HG03432 (cell line): ENCODE measurements around the gene GPR45.
"Not testable (repeated sequence)": the region's sequence is repeated elsewhere in the genome, so short reads cannot be mapped to it uniquely, and the experiment has no call there.

Experiments used
- ATAC-seq: cut with Tn5 transposase; IDR thresholded peaks from one replicate; pipeline ENCODE4 v1.9.1; 2021; ENCODE audit warnings: mild to moderate bottlenecking, moderate library complexity; ENCODE audit not compliant: unreplicated experiment

Gene GPR45, protein sequence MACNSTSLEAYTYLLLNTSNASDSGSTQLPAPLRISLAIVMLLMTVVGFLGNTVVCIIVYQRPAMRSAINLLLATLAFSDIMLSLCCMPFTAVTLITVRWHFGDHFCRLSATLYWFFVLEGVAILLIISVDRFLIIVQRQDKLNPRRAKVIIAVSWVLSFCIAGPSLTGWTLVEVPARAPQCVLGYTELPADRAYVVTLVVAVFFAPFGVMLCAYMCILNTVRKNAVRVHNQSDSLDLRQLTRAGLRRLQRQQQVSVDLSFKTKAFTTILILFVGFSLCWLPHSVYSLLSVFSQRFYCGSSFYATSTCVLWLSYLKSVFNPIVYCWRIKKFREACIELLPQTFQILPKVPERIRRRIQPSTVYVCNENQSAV

DNA sequence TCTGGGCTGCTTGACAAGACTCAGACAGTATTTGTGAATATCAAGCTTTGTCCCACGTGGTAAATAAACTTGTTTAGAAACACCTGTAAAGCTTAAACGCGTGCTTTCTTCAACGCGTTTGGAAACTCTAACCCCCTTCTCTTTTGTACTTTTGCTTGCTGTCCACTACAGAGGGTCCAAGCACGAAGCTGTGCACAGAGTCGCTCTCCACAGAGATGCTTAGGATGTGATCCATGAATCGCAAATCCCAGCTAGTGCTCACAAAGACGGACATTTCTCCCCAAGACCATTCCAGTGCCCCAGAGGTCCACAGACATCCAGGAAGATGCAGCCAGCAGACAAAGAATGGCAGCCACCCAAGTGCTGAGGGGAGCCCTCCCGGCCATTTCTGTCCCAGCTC, at the start of gene GPR45:
TSS of gene GPR45 (plus strand) at position 301 of the 400 bp plus-strand sequence. CDS start 116 bp downstream, outside the sequence.
- no peak for ATAC-seq

DNA sequence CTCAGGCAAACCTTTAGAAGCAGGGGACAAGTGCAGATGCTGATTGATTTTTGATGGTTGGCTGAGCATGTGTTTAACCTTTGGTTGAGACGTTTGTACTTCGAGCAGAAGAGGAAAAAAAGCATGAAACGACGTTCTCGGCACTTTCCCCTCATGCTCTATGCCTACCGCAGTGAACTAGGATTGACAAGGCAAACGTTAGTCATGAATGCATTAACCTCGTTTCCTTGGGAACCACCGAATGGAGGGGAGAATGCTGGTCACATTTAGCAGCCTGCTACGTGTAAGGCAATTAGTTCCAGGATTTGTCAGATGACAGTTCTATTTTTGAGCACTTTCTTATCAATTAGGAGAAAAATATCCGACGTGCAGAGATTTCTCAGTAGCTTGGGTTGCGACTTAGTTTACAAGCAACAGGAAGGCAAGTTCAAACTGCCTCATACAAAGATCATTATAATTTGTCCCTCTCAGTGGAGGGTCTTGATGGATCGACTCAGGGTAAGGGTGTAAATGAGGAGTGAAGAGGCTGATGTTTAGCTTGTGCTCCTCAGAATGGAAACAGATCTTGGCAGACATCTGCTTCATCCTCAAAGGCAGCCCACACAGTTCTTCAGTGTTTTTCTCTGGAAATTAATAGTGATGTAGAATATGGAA, 47.4 kb upstream of the GPR45 start:
- no peak for ATAC-seq

DNA sequence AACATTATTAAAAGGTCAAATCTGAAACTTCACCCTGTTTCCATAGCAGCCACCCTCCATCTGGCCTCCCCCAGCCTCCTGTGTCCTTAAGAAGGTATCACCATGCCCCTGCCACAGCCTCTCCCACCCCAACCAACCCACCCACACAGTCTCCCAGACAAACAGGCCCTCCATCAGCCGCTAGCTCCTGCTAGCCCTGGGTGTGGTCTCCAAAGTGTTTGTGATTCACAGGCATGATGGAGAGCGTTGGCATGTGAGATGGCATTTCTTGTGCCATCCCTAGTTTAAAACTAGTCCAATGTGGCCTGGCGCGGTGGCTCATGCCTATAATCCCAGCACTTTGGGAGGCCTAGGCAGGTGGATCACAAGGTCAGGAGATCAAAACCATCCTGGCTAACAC, 44.9 kb upstream of the GPR45 start:
- ATAC-seq = no peak

DNA sequence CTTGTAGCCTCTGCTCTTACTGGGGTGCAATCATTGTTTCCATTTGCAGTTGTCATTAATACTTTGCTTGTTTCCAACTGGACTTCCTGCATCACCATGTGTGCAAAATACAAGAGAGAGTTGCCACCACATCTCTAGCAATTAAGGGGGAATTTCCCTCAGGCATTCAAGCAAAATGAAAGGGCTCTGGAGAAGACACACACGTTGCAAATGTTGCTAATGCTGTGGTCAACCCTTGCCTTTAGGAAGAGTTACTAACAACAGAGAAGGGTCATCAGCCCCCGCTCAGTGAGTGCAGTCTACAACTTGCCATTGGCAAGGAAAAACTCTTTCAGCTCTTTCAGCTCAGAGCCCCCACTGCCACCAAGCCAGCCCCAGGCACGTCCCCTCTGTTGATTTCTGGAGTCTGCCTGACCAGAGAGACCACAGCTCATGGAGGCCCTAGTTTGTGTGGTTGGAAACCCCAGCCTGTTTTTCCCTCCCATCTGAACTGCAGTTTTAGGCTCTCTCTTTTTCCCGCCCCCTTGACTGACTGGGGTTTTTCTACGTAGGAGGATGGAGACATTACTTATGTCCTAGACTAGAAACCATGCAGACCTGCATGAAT, 25.9 kb upstream of the GPR45 start:
- peak; percentile 46 for ATAC-seq

DNA sequence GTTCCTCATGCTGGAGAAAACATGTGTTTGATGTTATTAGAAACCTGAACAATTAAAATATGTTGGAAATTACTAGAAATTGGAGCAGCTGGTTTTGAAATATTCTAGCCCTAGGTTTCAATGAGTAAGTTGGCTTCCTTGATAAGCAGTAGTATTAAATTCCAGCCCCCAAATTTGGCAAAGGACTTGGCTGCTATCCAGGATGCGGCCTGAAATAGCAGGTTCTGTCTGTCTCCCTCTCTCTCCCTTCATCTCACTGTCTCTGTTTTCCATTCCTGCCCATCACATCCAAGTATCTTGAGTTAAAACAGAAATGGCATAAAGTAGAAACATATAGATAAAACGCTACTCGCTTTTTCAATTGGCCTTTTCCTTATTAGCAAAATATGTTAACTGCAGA, 20.9 kb upstream of the GPR45 start:
- ATAC-seq = no peak

DNA sequence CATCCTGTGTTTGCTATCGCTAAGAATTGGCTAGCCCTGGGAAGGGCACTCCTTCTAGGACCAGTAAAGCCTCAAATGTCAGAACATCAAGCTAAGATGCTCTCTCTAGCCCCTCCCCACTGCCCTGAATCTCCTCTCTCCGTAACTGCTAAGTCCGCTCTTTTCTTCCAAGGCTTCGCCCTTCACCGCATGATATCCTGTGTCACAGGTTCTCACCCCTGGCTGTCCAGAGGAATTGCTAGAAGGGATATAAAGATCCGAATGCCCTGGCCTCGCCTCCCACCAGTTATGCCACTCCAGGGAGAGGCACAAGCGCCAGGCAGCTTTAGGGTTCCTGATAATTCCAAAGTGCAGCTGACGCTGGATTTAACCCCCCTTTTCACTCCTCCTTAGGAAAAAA, 17.1 kb upstream of the GPR45 start:
- no peak for ATAC-seq

DNA sequence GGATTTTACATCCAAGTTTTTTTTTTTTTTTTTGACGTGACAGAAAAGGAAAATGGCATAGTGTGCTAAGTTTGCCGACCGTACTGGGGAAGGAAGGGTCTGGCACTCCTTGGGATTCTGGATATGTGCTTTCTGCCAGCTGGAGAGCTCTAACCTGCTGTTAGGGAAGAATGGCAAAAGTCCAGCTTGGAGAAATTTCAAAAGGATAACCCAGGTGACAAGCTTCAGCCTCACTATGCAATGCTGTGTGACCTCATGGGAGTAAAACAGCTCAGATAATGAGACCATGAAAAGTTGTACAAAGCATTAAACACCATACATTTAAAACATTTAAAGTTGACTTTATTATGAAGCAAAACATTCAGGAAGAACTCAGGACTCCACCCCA, 10.3 kb upstream of the GPR45 start:
- no peak for ATAC-seq

DNA sequence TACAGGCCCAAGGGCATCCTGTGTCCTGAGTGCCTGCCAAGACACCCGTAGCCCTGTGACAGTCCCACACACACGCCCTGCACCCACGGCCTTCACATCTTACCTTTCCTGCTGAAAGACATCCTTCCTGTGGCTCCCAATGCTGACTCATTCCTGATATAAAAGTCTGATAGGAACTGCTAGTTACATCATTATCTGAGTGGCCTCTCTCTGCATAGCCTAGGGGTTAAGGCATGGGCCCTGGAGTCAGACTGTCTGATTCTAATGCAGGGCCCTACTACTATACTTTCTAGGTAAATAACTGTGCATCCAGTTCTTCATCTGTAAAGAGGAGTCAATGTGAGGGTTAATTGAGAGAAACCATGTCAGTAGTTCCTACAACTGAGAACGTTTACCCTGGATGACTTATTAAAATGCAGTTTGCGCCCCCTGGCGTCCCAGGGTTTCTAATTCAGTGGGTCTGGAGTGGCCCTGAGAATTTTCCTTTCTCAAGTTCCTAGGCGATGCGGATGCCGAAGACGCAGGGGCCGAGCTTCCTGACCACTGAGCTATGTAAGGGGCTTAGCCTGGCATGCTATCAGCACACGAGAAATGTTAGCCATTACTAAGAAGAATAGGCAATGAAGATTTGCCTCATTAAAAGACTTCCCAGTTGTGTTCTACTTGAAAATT, 6.0 kb upstream of the GPR45 start:
- ATAC-seq = peak; percentile 78

DNA sequence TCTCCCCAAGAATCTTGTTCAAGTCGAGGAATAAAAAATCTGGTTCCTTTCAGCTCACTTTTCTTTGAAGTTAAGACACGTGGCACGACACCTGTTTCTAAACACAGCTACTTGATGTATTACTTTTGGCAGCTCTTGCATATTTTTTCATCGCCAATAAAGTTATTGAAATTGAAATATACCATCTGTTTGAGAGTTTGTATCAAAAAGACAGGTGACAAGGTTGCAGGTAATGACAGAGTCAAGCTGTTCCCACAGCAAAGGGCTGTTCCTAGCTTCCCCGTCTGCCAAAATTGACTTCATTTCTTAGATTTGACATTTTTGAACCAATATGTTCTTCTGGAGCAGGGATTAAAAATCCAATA, 5.5 kb upstream of the GPR45 start:
- no peak for ATAC-seq

DNA sequence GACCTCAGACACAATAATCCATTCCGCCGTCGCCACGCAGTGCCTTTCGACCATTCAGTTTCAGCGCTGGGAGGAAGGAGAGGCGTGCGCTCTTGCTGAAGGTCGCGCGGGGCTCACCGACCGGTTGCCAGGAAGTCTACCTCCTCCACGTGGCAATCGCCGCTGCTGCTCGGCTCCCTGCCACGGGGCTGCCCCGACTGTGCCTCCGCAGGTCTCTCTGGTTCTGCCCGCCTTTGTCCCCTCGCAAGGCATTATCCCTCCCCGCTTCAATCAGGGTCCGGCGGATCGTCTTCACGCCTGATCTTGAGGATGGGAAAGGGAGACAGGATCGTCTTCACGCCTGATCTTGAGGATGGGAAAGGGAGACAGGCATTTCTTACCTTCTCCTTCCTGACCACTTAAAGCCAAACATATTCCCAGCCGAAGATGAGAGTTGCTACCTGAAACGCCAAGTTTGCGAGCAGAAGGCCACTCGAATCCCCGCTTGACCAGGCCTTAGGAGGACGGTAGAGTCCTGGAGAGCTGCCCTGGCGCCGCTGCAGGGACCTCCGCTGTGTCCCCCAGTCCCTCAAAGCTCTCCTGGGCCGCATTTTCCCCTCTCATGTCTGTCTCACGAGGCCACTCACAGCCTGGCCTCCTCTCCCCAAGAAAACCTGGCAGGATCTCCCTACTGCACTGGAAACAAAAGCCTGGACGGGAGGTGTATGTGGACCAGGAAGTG, 4.3 kb upstream of the GPR45 start:
- no peak for ATAC-seq

DNA sequence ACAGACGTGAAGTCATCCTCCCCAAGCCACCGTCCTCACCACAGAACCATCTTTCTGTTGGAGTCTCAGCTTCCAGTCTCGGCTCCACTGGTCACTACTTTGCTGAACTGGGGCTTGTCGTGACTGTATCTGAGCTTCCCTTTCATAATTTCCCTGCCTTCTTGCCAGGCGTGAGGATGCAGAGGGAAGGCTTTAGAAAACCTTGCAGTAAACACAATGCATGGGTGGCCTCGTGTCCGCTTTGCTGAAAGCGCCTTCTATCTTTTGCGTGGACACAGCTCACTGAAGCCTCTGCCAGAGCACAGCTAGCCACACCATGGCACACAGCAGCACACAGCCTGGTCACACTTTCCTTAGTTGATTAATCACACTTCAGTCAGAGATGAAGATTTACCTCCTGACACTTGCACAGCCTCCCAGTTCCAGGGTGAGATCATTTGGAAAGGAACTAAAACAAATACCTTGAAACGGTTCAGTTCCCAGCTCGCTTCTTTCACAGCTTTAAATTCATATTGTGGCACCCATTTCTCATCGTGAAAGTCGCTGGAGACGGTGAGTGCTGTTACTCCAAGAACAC, 2.8 kb upstream of the GPR45 start:
- no peak for ATAC-seq

DNA sequence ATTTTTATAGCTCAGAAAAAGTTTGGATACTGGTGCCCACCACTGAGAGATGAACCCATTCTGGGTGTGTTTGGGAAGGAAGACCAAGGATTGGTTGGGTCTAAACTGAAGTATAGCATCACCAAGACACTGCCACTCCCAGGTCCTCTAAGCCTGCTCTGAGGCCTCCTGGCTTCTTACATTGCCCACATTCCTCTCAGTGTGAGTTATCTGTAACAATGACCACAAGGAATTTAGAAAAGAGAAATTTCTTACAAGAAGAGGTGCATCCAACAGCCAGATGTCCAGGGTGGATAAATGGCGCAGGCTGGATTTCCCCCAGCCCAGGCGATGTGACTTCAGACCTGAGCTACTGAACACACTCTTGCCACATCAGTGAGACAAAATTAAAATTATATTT, 1.6 kb upstream of the GPR45 start:
- ATAC-seq = no peak

DNA sequence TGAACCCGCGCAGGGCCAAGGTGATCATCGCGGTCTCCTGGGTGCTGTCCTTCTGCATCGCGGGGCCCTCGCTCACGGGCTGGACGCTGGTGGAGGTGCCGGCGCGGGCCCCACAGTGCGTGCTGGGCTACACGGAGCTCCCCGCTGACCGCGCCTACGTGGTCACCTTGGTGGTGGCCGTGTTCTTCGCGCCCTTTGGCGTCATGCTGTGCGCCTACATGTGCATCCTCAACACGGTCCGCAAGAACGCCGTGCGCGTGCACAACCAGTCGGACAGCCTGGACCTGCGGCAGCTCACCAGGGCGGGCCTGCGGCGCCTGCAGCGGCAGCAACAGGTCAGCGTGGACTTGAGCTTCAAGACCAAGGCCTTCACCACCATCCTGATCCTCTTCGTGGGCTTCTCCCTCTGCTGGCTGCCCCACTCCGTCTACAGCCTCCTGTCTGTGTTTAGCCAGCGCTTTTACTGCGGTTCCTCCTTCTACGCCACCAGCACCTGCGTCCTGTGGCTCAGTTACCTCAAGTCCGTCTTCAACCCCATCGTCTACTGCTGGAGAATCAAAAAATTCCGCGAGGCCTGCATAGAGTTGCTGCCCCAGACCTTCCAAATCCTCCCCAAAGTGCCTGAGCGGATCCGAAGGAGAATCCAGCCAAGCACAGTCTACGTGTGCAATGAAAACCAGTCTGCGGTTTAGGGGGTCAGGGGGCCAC, 897 bp downstream of the GPR45 start:
- no peak for ATAC-seq

DNA sequence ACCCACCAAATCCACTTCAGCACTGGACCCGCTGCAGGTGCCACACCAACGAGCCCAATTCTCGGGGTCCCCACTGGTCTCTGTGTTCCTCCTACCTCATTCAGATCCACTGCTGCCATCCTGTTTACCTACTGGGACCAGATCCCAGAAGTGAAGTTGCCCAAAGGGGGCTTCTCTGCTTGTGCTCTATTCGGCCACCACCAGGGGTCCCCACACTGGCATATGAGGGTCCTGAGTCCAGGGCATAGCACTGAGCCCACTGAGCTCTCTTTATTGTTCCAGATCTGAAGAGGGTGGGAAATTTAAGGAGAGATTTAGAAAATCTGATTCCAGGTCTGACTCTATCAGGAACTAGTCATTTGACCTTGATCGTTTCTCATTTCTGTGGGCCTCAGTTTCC, 2.4 kb downstream of the GPR45 start:
- no peak for ATAC-seq

DNA sequence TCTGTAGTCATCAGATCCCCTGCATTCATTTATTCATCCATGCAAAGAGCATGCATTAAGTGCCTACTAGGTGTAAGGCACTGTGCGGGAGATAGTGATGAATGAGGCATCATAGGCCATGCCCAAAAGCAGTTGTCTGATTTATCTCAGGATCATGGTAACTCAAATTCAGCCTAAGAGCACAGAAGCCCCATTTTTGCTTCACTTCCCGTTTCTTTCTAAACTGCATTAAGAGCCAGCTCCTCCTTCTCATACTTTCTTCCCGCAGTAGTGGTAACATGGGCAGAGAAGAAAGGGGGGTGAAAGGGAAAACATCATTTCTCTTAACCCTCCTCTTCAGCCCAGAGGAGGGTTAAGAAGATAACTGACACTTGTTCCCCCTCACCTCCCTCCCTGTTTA, 2.9 kb downstream of the GPR45 start:
- no peak for ATAC-seq

DNA sequence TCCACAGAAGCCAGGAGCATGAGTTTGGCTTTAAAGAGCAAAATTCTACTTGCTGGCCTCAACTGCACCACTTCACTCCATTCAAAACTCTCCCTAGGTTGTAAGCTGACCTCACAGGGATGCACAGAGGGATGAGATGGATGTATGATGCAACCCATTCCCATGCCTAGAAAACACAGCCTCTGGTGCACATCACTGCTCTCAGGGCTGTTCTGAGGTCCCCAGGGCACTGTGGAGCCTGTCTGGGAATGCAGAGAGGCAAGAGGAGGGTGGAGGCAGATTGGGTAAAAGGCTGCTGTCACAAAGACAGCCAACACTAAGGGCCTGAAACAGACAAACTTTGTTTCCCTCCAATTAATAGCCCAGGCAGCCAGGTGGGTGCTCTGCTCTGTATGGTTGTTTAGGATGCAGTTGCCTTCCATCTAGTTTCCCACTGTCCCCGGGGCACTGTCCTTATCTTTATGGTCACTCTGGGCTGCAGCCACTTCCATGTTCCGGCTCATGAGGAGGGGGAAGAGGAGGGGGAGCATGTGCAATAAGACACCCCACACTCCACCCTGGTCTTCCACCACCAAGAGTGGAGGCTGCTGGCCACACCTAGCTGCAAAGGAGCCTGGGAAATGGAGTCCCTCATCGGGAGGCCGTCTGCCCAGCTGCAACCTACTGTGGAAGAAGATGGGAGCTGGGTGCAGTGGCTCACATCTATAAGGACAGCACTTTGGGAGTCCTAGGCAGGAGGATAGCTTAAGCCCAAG, 7.0 kb downstream of the GPR45 start:
- no peak for ATAC-seq

DNA sequence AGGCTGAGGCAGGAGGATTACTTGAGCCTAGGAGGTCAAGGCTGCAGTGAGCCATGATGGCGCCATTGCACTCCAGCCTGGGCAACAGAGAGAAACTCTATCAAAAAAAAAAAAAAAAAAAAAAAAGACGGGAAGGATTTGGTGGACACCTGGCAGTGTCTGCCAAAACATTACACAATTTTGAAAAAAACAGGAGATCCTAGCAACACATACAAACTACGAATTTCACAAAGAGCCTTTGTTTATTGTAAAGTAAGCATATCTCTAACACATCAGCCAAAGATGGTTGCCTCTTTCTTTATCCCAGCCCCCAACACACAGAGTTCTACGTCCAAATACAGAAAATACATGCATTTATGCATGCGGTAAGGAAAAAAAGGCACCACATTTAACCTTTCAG, 7.6 kb downstream of the GPR45 start:
- no peak for ATAC-seq

DNA sequence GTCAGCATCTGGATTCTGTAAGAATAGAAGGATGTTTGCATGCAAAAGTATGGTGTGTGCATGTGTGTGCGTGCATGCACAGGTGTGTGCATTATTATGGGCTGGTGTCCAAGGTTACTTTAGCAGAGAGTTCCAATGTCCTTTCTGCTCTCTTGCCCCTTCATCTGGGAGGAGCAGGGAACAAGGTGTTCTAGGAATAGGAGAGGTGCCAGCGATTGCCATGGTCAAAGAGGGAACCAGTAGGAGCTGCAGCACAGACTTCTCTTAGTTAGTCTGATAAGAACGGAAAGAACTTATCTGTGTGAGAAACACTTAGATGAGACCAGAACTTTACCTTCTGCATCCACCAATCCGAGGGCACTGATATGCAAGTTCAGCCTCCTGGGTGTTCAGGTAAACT, 8.3 kb downstream of the GPR45 start:
- no peak for ATAC-seq

DNA sequence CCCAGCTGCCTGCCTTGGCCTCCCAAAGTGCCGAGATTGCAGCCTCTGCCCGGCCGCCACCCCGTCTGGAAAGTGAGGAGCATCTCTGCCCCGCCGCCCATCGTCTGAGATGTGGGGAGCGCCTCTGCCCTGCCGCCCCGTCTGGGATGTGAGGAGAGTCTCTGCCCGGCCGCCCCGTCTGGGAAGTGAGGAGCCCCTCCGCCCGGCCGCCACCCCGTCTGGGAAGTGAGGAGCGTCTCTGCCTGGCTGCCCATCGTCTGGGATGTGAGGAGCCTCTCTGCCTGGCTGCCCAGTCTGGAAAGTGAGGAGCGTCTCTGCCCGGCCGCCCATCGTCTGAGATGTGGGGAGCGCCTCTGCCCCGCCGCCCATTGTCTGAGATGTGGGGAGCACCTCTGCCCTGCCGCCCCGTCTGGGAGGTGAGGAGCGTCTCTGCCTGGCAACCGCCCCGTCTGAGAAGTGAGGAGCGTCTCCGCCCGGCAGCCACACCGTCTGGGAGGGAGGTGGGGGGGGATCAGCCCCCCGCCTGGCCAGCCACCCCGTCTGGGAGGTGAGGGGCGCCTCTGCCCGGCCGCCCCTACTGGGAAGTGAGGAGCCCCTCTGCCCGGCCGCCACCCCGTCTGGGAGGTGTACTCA, 9.6 kb downstream of the GPR45 start:
- ATAC-seq = not testable (repeated sequence)
